ENCODE measurements around the gene SLC1A2.

GRCh38 chr11:35336726-35337125 is 82.6 kb downstream of the SLC1A2 start:
- TF ChIP-seq KAT7 (CRISPR knock-in tag; IDR thresholded peaks at IDR 0.05; ENCODE audit: borderline replicate concordance) (no peak), SOX15 (CRISPR knock-in tag; IDR thresholded peaks at IDR 0.05) (no peak), ESRRA (CRISPR knock-in tag; IDR thresholded peaks at IDR 0.05; ENCODE audit: borderline replicate concordance) (no peak), E2F4 (CRISPR knock-in tag; IDR thresholded peaks at IDR 0.05; ENCODE audit: borderline replicate concordance, low read depth) (no peak), ZNF121 (CRISPR knock-in tag; IDR thresholded peaks at IDR 0.05) (no peak), NR2C2 (CRISPR knock-in tag; IDR thresholded peaks at IDR 0.05) (no peak), CREM (CRISPR knock-in tag; IDR thresholded peaks at IDR 0.05) (no peak), CREB1 (CRISPR knock-in tag; IDR thresholded peaks at IDR 0.05) (no peak)
- TF ChIP-seq, protein P1, sequence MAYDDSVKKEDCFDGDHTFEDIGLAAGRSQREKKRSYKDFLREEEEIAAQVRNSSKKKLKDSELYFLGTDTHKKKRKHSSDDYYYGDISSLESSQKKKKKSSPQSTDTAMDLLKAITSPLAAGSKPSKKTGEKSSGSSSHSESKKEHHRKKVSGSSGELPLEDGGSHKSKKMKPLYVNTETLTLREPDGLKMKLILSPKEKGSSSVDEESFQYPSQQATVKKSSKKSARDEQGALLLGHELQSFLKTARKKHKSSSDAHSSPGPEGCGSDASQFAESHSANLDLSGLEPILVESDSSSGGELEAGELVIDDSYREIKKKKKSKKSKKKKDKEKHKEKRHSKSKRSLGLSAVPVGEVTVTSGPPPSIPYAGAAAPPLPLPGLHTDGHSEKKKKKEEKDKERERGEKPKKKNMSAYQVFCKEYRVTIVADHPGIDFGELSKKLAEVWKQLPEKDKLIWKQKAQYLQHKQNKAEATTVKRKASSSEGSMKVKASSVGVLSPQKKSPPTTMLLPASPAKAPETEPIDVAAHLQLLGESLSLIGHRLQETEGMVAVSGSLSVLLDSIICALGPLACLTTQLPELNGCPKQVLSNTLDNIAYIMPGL (CRISPR knock-in tag; IDR thresholded peaks at IDR 0.05): no peak
- TF ChIP-seq, protein P2, sequence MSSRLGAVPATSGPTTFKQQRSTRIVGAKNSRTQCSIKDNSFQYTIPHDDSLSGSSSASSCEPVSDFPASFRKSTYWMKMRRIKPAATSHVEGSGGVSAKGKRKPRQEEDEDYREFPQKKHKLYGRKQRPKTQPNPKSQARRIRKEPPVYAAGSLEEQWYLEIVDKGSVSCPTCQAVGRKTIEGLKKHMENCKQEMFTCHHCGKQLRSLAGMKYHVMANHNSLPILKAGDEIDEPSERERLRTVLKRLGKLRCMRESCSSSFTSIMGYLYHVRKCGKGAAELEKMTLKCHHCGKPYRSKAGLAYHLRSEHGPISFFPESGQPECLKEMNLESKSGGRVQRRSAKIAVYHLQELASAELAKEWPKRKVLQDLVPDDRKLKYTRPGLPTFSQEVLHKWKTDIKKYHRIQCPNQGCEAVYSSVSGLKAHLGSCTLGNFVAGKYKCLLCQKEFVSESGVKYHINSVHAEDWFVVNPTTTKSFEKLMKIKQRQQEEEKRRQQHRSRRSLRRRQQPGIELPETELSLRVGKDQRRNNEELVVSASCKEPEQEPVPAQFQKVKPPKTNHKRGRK (CRISPR knock-in tag; IDR thresholded peaks at IDR 0.05; ENCODE audit: borderline replicate concordance): no peak
- TF ChIP-seq, protein P3, sequence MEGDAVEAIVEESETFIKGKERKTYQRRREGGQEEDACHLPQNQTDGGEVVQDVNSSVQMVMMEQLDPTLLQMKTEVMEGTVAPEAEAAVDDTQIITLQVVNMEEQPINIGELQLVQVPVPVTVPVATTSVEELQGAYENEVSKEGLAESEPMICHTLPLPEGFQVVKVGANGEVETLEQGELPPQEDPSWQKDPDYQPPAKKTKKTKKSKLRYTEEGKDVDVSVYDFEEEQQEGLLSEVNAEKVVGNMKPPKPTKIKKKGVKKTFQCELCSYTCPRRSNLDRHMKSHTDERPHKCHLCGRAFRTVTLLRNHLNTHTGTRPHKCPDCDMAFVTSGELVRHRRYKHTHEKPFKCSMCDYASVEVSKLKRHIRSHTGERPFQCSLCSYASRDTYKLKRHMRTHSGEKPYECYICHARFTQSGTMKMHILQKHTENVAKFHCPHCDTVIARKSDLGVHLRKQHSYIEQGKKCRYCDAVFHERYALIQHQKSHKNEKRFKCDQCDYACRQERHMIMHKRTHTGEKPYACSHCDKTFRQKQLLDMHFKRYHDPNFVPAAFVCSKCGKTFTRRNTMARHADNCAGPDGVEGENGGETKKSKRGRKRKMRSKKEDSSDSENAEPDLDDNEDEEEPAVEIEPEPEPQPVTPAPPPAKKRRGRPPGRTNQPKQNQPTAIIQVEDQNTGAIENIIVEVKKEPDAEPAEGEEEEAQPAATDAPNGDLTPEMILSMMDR (IDR thresholded peaks at IDR 0.05): no peak
